GM19463 (cell line): ENCODE results near the gene TNFRSF19.
"Not testable (repeated sequence)": the region's sequence is repeated elsewhere in the genome, so short reads cannot be mapped to it uniquely, and the experiment has no call there.

Source experiments
- ATAC-seq: cut with Tn5 transposase; IDR thresholded peaks from one replicate; pipeline ENCODE4 v1.9.1; 2021; ENCODE audit warnings: mild to moderate bottlenecking, moderate library complexity; ENCODE audit not compliant: unreplicated experiment

TNFRSF19 gene

GRCh38 chr13:23570099-23570920 is at the start of gene TNFRSF19:
Gene TNFRSF19, plus strand, starts transcription at chr13:23570412. Its CDS starts 19,772 bp downstream, at chr13:23590184.
- no peak for ATAC-seq

GRCh38 chr13:23529926-23530325 is 40.3 kb upstream of the TNFRSF19 start:
- ATAC-seq, result not testable (repeated sequence)

GRCh38 chr13:23531446-23531845 is 38.8 kb upstream of the TNFRSF19 start:
- ATAC-seq, result no peak

DNA sequence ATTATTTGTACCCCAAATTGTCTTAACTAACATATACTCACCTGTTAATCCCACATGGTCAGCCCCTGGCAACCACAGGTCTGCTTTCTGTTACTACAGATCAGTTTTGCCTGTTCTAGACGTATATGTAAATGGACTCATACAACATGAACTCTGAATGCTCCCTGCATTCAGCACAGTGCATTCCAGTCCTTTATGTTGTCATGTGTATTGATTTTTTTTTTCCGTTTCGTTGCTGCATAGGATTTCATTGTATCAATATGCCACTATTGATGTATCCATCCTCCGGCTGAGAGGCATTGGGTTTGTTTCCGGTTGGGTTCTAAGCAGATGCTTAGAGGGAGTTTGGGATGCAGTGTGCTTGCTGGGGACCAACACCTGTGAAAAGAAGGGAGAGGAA is 36.1 kb upstream of the TNFRSF19 start:
- ATAC-seq, result no peak

DNA sequence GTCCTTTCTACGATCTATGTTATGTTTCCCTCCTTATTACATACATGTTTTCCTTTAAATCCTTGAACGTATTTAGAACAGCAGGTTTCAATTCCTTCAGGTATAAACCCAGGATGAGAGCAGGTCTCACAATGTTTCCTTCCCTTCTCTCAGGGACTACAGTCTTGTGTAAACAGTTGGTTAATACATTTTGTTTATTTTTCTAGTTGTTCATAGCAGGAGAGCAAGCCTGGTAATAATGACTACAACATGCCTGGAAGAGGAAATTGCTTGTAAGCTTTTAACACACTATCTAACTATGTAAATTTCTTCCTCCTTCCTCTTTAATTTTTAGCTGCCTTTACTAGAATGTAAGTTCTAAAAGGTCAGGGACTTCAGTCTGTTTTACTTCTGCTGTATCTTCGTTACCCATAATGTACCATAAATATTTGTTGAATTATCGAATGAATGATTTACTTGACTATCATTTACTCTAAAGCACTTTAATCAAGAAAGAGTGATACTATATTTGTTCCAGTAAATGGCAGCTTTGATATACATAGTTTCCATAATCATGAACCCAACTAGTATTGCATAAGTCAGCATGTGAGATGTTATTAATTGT is 28.9 kb upstream of the TNFRSF19 start:
- ATAC-seq, result no peak

- ATAC-seq, result no peak
Measured at GRCh38 chr13:23544668-23545067, 25.5 kb upstream of the TNFRSF19 start.

DNA sequence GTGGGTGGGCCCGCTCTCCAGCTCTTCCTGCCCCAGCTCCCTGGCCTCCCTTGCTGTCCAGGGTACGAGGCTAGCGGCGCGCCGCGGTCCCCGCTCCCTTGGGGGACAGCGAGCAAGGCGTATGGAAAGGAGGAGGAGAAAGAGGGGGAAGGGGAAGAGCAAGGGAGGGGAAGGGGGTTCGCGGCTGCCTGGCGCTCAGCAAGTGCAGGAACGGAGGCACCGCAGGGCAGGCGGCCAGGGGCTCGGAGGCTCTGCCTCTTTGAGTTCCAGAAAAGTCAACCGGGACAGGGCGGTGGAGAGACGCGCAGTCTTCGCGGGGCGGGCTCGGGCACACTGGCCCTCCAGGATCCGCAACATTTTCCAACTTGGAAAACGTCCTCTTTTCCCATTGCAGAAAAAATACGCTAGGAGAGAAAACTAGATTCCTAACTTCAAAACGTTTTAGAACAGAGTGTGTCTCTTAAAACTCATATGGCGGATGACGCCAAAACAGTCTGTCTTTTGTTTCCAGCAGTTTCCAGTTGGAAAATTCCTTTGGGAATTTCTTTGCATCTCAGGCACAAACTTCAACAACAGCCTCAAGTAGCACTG is 23.1 kb upstream of the TNFRSF19 start:
- ATAC-seq, result no peak

- no peak for ATAC-seq
Measured at GRCh38 chr13:23549724-23550123, 20.5 kb upstream of the TNFRSF19 start.

GRCh38 chr13:23550163-23550562 is 20.0 kb upstream of the TNFRSF19 start:
- no peak for ATAC-seq

DNA sequence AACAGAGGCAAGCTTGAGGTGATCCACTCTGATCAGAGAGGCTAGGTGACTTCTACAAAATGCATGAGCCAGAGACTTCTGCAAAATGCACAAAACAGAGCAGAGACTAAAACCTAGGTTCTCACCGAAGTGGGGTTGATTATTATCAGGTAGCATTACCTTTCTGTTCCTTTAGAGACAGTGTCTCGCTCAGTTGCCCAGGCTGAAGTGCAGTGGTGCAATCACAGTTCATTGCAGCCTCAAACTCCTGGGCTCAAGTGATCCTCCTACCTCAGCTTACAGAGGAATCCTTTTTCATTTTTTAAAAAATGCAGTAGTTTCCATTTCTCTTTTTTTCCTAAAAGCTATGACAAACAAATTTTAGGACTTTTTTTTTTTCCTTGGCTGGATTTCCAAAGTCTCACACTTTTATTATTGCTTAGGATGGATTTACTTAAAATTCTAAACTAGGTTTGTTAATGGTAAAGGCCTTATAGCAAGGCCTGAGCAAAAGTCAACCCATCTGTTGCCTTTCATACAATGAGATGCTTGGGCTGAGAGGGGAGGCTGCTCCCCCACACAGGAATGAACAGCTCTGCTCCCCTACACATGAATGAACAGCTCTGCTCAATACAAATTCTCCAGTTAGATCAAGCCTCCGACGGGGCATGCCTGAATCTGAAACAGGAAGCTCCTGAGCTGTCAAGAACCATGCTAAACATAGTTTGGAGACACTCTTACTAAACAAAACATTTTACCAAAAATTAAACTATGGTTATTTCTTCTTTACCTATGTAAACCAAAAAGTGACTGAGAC is 18.8 kb upstream of the TNFRSF19 start:
- no peak for ATAC-seq

GRCh38 chr13:23552171-23552570 is 18.0 kb upstream of the TNFRSF19 start:
- no peak for ATAC-seq

- ATAC-seq, result no peak
Measured at GRCh38 chr13:23552661-23553060, 17.6 kb upstream of the TNFRSF19 start.

DNA sequence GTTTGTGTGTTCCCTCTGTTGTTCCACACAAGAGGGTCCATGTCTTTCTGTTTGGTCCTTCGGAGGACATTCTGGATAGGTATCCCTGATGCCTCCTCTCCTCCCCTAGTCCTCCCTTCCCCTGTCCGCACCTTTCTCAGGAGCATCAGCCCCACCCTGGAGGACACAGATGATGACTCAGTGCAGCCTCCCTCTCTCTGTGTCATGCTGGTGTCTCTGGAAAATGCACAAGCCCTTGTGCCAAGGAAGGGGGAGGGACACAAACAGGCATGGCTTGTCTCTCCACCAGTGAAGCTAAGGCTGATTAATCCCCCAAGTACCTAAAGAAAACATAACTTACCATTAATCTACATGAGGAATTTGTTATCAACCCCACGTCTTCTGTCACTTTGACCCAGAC is 16.2 kb upstream of the TNFRSF19 start:
- ATAC-seq, result no peak

DNA sequence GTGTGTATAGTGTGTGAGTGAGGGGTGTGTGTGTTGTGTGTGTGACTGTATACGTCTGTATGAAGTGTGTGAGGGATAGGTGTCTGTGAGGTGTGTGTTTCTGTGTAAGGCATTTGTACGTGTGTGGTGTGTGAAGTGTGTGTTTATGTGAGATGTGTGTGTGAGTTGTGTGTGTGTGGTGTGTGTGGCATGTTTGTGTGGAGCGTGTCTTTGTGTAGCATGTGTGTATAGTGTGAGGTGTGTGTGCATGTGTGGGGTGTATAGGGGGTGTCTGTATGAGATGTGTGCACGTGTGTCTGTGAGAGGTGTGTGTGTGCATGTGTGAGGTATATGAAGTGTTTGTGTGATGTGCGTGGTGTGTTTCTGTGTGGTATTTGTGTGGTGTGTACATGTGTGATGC is 13.2 kb upstream of the TNFRSF19 start:
- no peak for ATAC-seq

GRCh38 chr13:23557733-23558132 is 12.5 kb upstream of the TNFRSF19 start:
- ATAC-seq, result no peak

GRCh38 chr13:23558675-23559536 is 11.3 kb upstream of the TNFRSF19 start:
- no peak for ATAC-seq

GRCh38 chr13:23560571-23561089 is 9.6 kb upstream of the TNFRSF19 start:
- no peak for ATAC-seq

DNA sequence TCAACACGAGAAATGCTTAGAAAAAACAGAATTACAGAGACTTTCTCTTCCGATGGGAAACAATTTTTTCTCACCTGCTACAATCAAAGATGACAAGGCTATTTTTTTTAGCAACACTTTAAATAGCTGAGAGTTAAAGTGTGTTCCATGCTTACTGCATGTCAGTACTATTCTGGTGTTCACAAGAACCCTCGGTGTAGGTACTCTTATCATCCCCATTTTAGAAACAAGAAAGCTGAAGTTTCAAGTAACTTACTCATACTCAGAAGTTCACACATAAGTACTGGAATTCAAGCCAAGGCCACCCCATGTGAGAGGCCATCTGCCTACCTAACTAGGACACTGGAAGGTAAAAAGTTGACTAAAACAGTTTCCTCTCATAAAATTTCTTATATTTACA is 9.0 kb upstream of the TNFRSF19 start:
- no peak for ATAC-seq

GRCh38 chr13:23563085-23563845 is 6.9 kb upstream of the TNFRSF19 start:
- no peak for ATAC-seq
